ENCODE results near the gene CLDN24.

The CLDN24 gene

DNA sequence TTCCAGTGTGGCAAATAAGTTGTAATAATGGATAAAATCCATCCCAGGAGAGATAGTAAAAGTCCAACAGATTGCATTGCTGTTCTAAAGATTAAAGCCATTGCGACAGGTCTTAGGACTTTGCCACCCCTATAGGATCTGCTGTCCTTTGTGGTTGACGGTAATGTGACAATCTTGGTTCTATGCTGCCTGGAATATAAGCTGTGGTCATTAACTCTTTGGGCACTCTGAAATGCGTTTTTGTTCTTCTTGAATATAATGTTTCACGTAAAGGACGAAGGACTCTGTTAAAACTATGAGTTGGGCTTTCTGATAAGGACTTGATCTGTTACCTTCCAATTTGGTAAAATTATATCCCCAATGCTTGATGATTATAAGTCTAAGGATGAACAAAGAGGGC is at the start of gene CLDN24:
Gene CLDN24, minus strand, starts transcription at position 101 of the 400 bp plus-strand sequence. Its CDS starts 0 bp downstream, at position 101.
- DNase-seq: no peak

DNA sequence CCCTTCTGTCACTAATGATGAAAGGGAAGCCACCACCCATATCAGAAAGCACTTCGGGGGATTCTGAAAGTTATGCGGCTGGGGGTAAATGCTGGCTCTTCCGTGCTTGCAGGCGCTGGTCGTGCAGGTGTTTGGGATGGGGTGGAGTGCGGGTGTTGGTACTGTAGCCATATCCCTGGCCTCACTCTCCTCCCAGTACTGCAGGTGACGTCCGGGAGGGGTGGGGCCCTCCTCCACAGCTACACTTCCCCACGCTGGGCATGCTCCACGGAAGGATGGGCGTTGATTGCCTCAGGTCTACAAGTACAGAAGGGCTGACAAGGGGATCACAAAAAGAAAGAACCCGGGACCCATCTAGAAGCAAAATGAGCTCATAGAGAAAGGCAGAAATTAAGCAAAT is 48.6 kb upstream of the CLDN24 start:
- no peak for DNase-seq

- DNase-seq: no peak
These were observed 46.8 kb upstream of the CLDN24 start for GRCh38 chr4:183369073-183369472.

- DNase-seq: no peak
These were observed 44.1 kb upstream of the CLDN24 start for GRCh38 chr4:183366206-183366835.

DNA sequence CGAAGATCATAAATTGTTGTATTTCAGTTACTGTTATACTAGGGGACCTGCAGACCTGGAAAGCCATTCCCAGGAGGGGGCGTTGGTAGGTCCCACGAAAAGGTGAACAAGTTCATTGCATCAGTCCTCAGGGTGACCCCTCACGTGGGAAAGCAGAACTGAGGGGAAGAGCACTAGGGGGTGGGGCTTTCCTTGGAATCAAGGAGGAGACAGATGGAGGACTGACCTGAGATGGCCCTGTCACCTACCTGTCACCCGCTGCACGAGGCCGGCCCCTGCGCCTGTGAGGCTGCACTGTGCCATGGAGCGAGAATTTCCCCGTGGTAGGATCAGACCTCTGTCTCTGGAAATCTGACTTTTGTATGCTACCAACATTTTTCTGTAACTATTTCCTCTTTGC is 41.8 kb upstream of the CLDN24 start:
- DNase-seq: no peak

DNA sequence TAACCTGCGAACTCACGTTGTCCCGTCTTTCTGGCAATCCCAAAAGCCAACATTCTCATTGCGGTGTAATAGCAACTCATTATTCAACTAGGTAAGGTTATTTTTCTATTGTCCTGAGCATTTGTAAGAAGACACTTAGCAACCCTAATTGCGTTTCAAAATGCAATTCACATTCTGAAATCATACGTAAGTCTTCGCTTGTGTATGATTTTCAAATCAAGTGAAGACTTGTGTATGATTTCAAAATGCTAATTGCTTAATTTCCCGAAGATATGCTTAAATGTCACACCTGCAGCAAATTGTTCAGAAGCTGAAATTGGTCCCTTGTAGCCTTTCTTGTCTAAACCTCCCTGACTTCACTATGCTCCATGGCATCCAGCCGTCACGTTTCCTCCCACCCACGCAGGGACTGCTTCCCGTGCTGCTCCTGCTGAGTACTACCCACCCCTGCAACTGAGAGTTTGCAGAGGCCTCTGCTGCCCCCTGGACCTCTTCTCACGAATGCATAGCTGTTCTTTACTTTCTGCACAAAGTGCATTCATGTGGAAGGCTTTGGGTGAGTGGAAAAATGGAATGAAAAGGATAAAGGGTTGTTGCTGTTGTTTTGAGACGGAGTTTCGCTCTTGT is 40.8 kb upstream of the CLDN24 start:
- peak; percentile 8 for DNase-seq

GRCh38 chr4:183362036-183362435 is 39.8 kb upstream of the CLDN24 start:
- DNase-seq: no peak

DNA sequence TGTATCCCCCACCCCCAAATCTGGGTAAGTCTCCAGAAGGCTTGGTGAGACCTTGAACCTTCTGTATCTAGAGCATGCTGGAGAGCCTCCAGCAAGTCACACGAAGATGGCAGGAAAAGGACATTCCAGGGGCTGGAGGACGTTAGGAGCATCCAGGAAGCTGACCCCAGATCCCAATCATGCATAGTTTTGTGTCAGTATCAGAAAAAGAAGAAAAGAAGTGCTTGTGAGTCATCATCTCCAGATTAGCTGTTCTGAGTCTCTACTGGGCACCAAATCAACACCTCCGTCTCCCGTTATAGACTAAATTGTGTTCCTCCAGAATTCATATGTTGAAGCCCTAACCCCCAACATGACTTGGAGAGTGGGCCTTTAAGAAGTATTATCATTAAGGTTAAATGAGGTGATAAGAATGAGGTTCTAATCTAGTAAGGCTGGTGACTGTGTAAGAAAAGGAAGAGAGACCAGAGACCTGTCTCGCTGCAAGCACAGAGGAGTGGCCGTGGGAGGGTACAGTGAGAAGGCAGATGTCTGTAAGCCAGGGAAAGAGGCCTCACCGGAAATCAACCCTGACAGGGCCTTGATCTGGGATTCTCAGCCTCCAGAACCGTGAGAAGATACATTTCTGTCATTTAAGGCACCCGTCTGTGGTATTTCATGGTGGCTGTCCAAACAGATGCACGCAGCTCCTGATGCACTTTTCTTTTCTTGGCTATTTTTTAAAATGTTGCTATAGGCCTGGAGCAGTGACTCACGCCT is 38.1 kb upstream of the CLDN24 start:
- DNase-seq: peak; percentile 9

DNA sequence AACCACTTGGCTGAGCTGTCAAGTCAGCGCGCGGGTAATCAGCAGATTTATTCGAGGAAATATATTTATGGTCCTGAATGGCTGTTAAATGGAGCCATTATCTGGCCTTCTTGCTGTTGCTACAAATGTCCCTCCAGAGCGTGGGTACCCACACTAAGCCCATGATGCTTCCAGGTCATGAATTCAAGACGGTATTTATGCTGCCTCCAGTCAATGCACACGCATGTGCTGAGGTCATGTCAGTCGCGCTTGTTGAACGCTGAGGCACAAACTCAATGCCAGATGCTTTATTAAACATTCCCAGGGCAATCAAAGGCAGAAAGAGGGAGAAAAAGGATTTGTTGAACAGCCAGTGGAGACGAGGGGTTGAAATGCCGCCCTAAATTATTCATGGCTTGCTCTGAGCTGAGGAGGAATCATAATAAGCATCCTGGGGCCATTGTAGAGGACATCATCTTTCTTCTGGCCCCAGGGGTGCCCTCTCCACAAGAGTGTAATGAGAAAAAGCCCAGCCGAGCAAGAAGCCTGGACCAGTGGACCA is 36.1 kb upstream of the CLDN24 start:
- no peak for DNase-seq

DNA sequence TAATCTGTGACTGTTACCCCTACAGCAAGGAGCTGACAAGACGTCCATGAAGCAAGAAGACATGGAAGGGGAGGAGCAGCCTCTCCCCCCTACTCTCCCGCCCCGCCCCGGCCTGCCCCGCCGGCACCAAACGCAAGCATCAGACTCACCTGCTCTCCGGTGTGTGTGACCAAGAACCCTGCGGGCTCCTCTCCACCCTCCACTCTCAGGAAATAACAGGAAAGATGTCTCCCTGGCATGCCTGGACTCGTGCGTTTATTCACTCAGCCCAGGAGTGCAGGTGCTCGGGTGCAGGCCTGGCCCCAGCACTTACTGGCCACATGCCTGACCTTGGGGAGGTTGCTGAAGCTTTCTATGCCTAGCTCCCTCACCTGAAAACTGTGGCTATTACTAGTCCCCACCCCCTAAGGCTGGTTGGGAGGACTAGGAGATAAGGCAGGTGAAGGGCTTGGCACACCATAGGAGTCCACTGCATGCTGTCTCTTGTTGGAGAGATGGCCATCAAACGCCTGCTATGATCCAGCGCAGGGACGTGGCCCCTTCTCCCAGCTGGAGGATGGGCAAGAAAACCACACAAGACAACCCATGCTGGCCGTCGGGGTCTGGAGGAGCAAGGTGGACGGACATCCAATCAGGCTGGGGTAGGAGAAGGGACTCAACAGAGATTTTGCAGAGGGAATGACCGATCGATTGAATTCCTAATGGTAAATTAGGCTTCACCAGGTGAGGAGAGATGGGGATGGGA is 34.9 kb upstream of the CLDN24 start:
- no peak for DNase-seq

DNA sequence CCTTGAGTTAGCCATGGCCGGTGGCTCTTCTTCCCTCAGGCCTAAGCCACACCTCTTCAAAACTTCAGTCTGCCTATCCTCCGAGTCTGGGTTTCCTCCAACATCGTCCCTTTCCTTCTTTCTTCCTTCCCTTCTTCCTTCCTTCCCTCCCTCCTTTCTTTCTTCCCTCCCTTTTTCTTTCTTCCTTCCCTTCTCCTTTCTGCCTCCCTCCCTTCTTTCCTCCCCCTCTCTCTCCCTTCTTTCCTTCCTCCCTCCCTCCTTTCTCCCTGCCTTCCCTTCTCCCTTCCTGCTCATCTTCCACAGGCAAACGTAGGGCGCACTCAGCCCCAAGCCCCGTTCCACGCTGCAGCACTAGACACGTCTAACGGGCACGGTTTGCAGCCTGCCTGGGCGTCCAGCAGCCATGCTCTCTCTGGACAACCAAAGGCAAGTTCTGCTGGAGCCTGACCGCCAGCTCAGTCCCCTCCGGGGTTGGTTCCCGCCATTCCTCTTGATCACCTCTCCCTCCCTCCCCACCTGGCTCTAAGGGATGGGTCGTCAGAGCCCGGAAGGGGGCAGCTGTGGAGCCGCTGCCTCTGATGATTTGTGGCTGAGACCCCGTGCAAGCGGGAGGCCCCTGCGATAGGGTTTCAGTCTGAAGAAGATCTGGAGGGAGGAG is 34.1 kb upstream of the CLDN24 start:
- DNase-seq: no peak

- DNase-seq: no peak
These were observed 33.2 kb upstream of the CLDN24 start for GRCh38 chr4:183355405-183355804.

DNA sequence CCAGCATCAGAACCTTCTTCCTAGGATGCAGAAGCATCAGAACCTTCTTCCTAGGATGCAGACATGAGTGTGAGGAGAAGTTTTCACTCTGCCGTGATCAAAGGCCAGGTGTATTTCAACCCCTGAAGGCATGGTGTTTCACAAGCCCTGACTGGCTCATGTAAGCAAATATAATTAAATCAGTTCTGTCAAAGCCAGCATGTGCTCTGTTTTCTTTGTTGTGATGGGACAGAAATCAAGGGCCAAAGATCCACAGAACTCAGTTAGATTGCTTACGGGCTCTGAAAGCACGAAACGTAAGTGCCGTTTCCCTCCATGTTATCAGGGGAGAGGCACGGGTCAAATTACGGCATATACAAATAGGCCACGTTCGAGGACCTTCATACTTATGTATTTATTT is 32.0 kb upstream of the CLDN24 start:
- no peak for DNase-seq

- no peak for DNase-seq
These were observed 31.3 kb upstream of the CLDN24 start for GRCh38 chr4:183353557-183353956.

GRCh38 chr4:183352546-183352945 is 30.3 kb upstream of the CLDN24 start:
- DNase-seq: no peak

- no peak for DNase-seq
These were observed 28.3 kb upstream of the CLDN24 start for GRCh38 chr4:183350317-183351071.

GRCh38 chr4:183349673-183350072 is 27.4 kb upstream of the CLDN24 start:
- peak; percentile 31 for DNase-seq

GRCh38 chr4:183348706-183349659 is 26.8 kb upstream of the CLDN24 start:
- DNase-seq: peak; percentile 98

- DNase-seq: no peak
These were observed 25.9 kb upstream of the CLDN24 start for GRCh38 chr4:183348136-183348535.

- no peak for DNase-seq
These were observed 25.3 kb upstream of the CLDN24 start for GRCh38 chr4:183347566-183347965.

DNA sequence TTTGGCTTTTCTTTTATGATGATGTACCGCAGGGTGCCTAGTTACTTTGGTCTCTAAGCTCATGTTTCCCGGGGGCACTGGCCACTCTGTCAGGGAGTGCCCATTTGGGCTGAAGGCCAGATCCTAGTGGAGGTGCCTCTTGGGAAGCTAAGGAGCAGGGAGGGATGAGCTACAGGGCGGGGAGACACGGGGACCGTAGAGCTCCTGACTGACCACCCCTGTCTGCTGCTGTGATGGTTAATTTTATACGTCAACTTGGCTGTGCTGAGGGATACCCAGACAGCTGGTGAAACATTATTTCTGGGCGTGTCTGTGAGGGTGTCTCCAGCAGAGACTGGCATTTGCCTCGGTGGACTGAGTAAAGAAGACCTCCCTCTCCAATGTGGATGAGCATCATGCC is 24.9 kb upstream of the CLDN24 start:
- no peak for DNase-seq
